HG03439 (cell line): ENCODE measurements around the gene INHBC.
A peak's percentile ranks its signal among the peaks of the same experiment; 100 is the strongest.
"Not testable (repeated sequence)": the region's sequence is repeated elsewhere in the genome, so short reads cannot be mapped to it uniquely, and the experiment has no call there.

Source experiments
- ATAC-seq: cut with Tn5 transposase; IDR thresholded peaks from one replicate; pipeline ENCODE4 v1.9.1; 2021; ENCODE audit warnings: mild to moderate bottlenecking, moderate library complexity; ENCODE audit not compliant: unreplicated experiment

INHBC gene

GRCh38 chr12:57479376-57480115 is 45.0 kb downstream of the INHBC start, which contains the start of gene ARHGAP9:
Gene ARHGAP9, minus strand, starts transcription at chr12:57479866. Its CDS starts 460 bp downstream, at chr12:57479406.
- no peak for ATAC-seq

- no peak for ATAC-seq
Observed at GRCh38 chr12:57481671-57482070, 47.1 kb downstream of the INHBC start.

DNA sequence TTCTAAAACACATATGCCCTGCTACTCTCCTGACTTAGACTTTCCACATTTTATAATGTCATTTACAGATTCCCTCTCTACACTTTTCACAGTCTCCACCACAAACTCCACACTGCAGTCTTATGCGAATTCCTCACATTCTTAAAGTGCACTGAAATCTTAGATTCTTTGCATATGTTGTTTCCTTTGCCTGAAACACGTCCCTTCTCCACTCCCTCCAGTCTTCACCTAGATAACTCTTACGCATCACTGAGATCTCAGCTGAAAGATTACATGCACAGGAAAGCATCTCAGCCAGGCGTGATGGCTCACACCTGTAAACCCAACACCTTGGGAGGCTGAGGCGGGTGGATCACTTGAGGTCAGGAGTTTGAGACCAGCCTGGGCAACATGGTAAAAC is 48.9 kb downstream of the INHBC start:
- no peak for ATAC-seq

DNA sequence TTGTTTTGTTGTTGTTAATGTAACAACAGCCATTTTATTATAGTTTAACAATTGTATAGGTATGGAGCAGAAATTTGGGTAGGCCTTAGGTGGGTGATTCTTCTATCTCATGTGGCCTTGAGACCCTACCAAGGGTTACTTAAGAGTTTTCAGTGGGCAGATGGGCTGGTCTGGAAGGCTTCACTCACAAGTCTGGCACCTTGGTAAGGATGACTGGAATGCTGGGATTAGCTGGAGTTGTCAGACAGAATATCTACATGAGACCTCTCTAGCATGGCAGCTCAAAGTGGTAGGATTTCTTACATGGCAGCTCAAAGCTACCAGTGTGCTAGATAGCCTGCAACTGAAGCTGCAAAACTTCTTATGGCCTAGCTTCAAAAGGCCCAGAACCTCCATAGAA is 51.1 kb downstream of the INHBC start:
- no peak for ATAC-seq

- ATAC-seq, result no peak
Observed at GRCh38 chr12:57487055-57487596, 52.5 kb downstream of the INHBC start.

- peak; percentile 98 for ATAC-seq
Observed at GRCh38 chr12:57487597-57488401, 53.2 kb downstream of the INHBC start, which contains the start of gene MARS1. Gene MARS1, plus strand, starts transcription at chr12:57488068. Its CDS starts 23 bp downstream, at chr12:57488091.

DNA sequence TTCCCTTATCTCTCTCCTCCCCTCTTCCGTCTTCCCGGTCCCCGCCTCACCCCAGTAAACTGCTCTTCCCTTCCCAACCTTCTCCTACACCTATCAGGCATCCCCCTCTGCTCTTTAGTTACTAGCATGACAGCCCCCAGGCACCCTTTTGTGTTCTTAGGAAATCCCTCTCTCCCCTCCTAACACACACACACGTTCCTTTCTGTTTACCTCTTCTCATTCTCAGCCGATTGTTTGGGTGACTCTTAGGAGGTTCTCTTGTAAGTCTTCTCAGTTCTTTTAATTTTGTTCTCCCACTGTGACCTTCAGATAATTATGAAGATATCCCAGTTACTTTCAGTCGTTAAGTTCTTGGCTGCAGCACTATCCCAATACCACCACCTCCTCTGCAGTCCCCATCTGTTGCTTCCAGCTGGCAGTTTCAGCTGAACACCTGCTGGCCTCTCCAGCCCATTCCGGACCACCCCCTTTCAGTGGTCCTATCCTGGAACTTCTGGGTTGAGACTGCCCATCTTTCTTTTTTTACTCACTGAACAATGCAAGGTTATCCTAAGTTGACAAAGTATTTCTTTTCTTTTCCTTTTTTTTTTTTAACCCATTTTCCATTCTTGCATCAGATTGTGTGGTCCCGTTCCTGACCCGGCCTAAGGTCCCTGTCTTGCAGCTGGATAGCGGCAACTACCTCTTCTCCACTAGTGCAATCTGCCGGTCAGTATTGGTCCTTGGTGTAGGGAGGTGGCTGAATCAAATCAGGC is 54.0 kb downstream of the INHBC start:
- no peak for ATAC-seq

DNA sequence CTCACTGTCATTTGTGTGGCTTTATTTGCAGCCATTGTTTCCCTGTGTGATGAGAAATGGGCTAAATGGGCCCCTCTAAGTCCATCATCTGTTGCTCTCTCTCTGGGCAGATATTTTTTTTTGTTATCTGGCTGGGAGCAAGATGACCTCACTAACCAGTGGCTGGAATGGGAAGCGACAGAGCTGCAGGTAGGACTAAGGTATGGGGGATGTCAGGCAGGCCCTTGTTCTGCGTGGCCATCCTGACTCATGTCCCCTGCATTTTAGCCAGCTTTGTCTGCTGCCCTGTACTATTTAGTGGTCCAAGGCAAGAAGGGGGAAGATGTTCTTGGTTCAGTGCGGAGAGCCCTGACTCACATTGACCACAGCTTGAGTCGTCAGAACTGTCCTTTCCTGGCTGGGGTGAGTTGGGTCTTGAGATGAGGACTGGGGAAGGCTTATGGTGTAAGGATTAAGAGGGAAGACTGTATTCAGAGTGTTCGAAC is 54.6 kb downstream of the INHBC start:
- ATAC-seq, result no peak

DNA sequence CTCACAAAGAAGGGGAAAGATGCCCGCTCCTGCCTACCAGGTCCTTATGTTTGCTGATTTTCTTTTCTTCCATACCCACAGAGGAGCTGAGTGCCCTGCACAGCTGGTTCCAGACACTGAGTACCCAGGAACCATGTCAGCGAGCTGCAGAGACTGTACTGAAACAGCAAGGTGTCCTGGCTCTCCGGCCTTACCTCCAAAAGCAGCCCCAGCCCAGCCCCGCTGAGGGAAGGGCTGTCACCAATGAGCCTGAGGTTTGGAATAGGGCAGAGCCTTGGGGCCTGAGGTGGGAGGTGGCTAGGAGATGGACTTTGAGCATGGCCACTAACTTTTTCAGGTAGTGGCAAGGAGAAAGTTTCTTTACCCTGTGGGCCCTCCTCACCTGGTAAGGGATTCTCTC is 55.5 kb downstream of the INHBC start:
- no peak for ATAC-seq

- ATAC-seq, result no peak
Observed at GRCh38 chr12:57491393-57492280, 57.1 kb downstream of the INHBC start.

GRCh38 chr12:57495051-57495701 is 60.6 kb downstream of the INHBC start:
- not testable (repeated sequence) for ATAC-seq

GRCh38 chr12:57496822-57497221 is 62.2 kb downstream of the INHBC start:
- ATAC-seq, result no peak

- ATAC-seq, result no peak
Observed at GRCh38 chr12:57497223-57498131, 62.9 kb downstream of the INHBC start.

- ATAC-seq, result no peak
Observed at GRCh38 chr12:57498132-57498502, 63.5 kb downstream of the INHBC start.

DNA sequence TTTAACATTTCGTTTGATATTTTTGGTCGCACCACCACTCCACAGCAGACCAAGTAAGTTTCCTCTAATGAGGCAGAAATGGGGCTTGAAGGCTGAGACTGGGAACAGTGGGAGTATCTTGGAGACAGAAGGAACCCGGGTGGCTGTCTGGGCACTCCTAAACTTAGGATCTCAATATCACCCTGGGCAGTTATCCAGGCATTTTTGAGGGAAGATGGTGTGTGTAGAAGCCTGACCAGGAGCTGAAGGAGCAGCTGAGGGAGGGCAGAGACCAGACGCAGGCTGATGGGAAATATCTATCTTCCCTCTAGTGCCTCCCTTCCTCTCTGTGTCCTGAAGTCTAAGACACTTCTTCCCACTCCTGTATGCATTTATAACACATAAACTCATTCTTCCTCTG is 64.0 kb downstream of the INHBC start:
- ATAC-seq, result no peak

- no peak for ATAC-seq
Observed at GRCh38 chr12:57500213-57500612, 65.6 kb downstream of the INHBC start.
